ENCODE measurements around the gene ZNF566. TPM values are rescaled to one million over a fixed set of nuclear protein-coding genes. Genes with fewer than 3 reads are reported as not detected.

Gene ZNF566
- total and polyA plus RNA-seq, 2 donors (not counting 1 experiment from before 2014, with no cell fraction given): 6.0 to 15.4 TPM

GRCh38 chr19:36423925-36424324, 65.4 kb downstream of the ZNF566 start:
- Histone ChIP-seq H4K20me1 (ENCODE audit: control insufficient read depth, extremely low read depth, insufficient read depth, low read length) (no peaks in the 10 kb centered on the region), H3K9me3 (ENCODE audit: control insufficient read depth, insufficient read depth, low read depth, low read length) (no peaks in the 10 kb centered on the region), H3K9ac (ENCODE audit: insufficient read depth, low read length) (no peak overlapping the region), H3K27me3 (ENCODE audit: control insufficient read depth, insufficient read depth, low read length) (no peaks in the 10 kb centered on the region), H3K4me2 (ENCODE audit: extremely low read depth, insufficient read depth, low read length) (no peak overlapping the region), H3K27ac (ENCODE audit: insufficient read depth, low read length) (no peak overlapping the region), H2AFZ (ENCODE audit: low read length) (no peak overlapping the region), H3K79me2 (ENCODE audit: control insufficient read depth, insufficient read depth, low read length) (no peaks in the 10 kb centered on the region), H3K36me3 (ENCODE audit: control insufficient read depth, insufficient read depth, low read length) (no peaks in the 10 kb centered on the region), H3K4me1 (ENCODE audit: control insufficient read depth, extremely low read depth, insufficient read depth, low read length) (no peaks in the 10 kb centered on the region), H3K4me3 (replicated peaks in 1 of 4; ENCODE audit: control extremely low read depth in 1 of 4, insufficient read depth in 1 of 4, low read depth in 3 of 4, low read length in 4 of 4) (no peak overlapping the region)
- DNase-seq (ENCODE audit: low read depth in 2 of 2): no peak
- no peak for TF ChIP-seq EZH2 (IDR thresholded peaks at IDR 0.05; ENCODE audit: low read length, missing control alignments)

- H3K36me3 ChIP-seq (ENCODE audit: control insufficient read depth, insufficient read depth, low read length): no peaks in the 10 kb centered on the region
- H3K27me3 ChIP-seq (ENCODE audit: control insufficient read depth, insufficient read depth, low read length): no peaks in the 10 kb centered on the region
- peak overlapping the region; percentile 22 for H2AFZ ChIP-seq (ENCODE audit: low read length)
- H3K79me2 ChIP-seq (ENCODE audit: control insufficient read depth, insufficient read depth, low read length): peaks cover 10% of the 10 kb centered on the region
- H3K9me3 ChIP-seq (ENCODE audit: control insufficient read depth, insufficient read depth, low read depth, low read length): no peaks in the 10 kb centered on the region
- TF ChIP-seq CTCF (conservative IDR thresholded peaks at IDR 0.05 in 1 of 2, IDR thresholded peaks at IDR 0.05 in 1 of 2; ENCODE audit: low read depth in 1 of 2, low read length in 2 of 2): no peak
- TF ChIP-seq EZH2 (IDR thresholded peaks at IDR 0.05; ENCODE audit: low read length, missing control alignments): no peak
- peak overlapping the region; percentile 10 to 56 (median 44) for H3K4me3 ChIP-seq (replicated peaks in 1 of 4; ENCODE audit: control extremely low read depth in 1 of 4, insufficient read depth in 1 of 4, low read depth in 3 of 4, low read length in 4 of 4)
- peak in 1 of 2 donors; percentile 24 for DNase-seq (ENCODE audit: low read depth in 2 of 2)
- no peak overlapping the region for H3K27ac ChIP-seq (ENCODE audit: insufficient read depth, low read length)
- H4K20me1 ChIP-seq (ENCODE audit: control insufficient read depth, extremely low read depth, insufficient read depth, low read length): no peaks in the 10 kb centered on the region
- H3K4me1 ChIP-seq (ENCODE audit: control insufficient read depth, extremely low read depth, insufficient read depth, low read length): no peaks in the 10 kb centered on the region
- H3K9ac ChIP-seq (ENCODE audit: insufficient read depth, low read length): peak overlapping the region; percentile 5
- H3K4me2 ChIP-seq (ENCODE audit: extremely low read depth, insufficient read depth, low read length): peak overlapping the region; percentile 60
Observed at GRCh38 chr19:36421749-36422481, 67.4 kb downstream of the ZNF566 start.

GRCh38 chr19:36420961-36421748, 68.2 kb downstream of the ZNF566 start:
- Histone ChIP-seq H3K27me3 (ENCODE audit: control insufficient read depth, insufficient read depth, low read length) (no peaks in the 10 kb centered on the region), H3K4me2 (ENCODE audit: extremely low read depth, insufficient read depth, low read length) (peak overlapping the region; percentile 60), H3K4me3 (replicated peaks in 1 of 4; ENCODE audit: control extremely low read depth in 1 of 4, insufficient read depth in 1 of 4, low read depth in 3 of 4, low read length in 4 of 4) (peak overlapping the region; percentile 10 to 56 (median 44)), H3K36me3 (ENCODE audit: control insufficient read depth, insufficient read depth, low read length) (no peaks in the 10 kb centered on the region), H4K20me1 (ENCODE audit: control insufficient read depth, extremely low read depth, insufficient read depth, low read length) (no peaks in the 10 kb centered on the region), H3K9me3 (ENCODE audit: control insufficient read depth, insufficient read depth, low read depth, low read length) (no peaks in the 10 kb centered on the region), H3K9ac (ENCODE audit: insufficient read depth, low read length) (peak overlapping the region; percentile 5), H2AFZ (ENCODE audit: low read length) (peak overlapping the region; percentile 22), H3K79me2 (ENCODE audit: control insufficient read depth, insufficient read depth, low read length) (peaks cover 10% of the 10 kb centered on the region), H3K27ac (ENCODE audit: insufficient read depth, low read length) (no peak overlapping the region), H3K4me1 (ENCODE audit: control insufficient read depth, extremely low read depth, insufficient read depth, low read length) (no peaks in the 10 kb centered on the region)
- TF ChIP-seq EZH2 (IDR thresholded peaks at IDR 0.05; ENCODE audit: low read length, missing control alignments) (no peak), CTCF (conservative IDR thresholded peaks at IDR 0.05 in 1 of 2, IDR thresholded peaks at IDR 0.05 in 1 of 2; ENCODE audit: low read depth in 1 of 2, low read length in 2 of 2) (no peak)
- DNase-seq (ENCODE audit: low read depth in 2 of 2): peak; percentile 46 to 71

Measured in fibroblast of lung (primary cell).